Mesodermal cell (in vitro differentiated cells): ENCODE data around the gene RGCC.

Source experiments
- H3K27ac ChIP-seq: 2 replicates; pipeline ENCODE4 v1.7.0; 2013; ENCODE audit warnings: mild to moderate bottlenecking, low read depth, low read length, moderate library complexity; ENCODE audit not compliant: severe bottlenecking
- H3K36me3 ChIP-seq: 2 replicates; pipeline ENCODE4 v1.7.1; 2013; ENCODE audit warnings: mild to moderate bottlenecking, low read length, moderate library complexity; ENCODE audit not compliant: control insufficient read depth, insufficient read depth
- H3K4me1 ChIP-seq: one replicate; pipeline ENCODE4 v1.7.1; 2013; ENCODE audit warnings: mild to moderate bottlenecking, low read length; ENCODE audit not compliant: insufficient read depth, control insufficient read depth, poor library complexity, severe bottlenecking
- H3K4me3 ChIP-seq: 2 replicates; pipeline ENCODE4 v1.7.0; 2013; ENCODE audit warnings: low read length, control low read depth, mild to moderate bottlenecking; ENCODE audit not compliant: insufficient read depth, poor library complexity, severe bottlenecking; ENCODE audit errors: extremely low read depth
- H3K9me3 ChIP-seq: 2 replicates; pipeline ENCODE4 v1.7.1; 2013; ENCODE audit warnings: mild to moderate bottlenecking, low read length, moderate library complexity; ENCODE audit not compliant: control insufficient read depth
- WGBS, 2 experiments: methylation state at CpG; one replicate each; pipeline ENCODE4 v1.1.5; 2013; ENCODE audit warnings: missing lambda C conversion rate in 2 of 2; ENCODE audit not compliant: insufficient coverage in 2 of 2; 5-methylcytosine and 5-hydroxymethylcytosine counted together

The RGCC gene

DNA sequence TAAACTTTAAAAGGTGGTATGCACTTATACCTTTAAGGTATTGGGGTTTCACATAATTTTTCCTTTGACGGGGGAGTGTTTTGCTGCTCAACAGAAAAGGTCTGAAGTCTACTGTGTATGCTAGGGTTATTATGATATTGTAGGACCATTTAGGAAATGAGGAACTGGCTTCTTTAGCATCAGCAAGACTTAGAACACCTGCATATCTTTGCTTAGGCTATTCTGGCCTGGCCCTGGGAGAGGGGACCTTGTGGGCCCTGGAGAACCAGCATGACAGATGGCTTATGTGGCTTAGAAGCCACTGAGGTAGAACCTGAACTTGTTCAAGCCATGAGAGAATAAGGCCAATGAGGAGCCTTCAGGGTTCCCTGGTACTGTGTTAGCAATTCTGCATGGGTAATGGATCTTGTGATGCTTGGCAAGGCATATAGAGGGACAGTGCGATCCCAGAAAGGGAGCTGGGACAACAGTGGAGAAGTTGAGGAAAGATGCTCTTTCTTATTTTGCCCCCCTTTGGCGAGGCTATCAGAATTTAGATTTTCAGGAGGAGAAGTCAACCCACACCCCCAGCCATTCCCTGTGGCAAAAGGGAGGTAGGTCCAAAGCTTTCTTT is 4.3 kb downstream of the RGCC start:
- Histone ChIP-seq H3K9me3 (no peaks in the 10 kb centered on the region), H3K27ac (no peak overlapping the region), H3K36me3 (no peaks in the 10 kb centered on the region), H3K4me1 (peaks cover 22% of the 10 kb centered on the region), H3K4me3 (no peak overlapping the region)
- 90 to 100% methylated on average over 1 of the region's 3 CpGs for WGBS, 2 experiments

DNA sequence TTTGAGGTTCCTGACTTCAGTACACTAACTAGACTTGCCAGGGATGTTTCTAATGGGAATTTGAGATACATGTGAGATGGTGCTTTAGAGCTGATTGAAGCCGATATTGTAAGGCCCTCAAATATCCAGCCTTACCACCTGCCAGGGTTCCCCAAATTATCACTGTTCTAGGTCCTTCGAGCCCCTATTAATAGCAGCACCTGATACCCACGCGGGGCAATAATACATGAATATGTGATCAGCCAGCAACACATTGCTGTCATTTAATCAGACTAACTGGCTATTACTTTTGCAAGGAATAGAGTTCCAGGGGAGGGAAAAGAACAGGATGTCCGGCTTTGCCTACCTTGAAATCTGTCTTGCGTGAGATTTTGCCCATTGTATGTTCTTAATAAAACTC is 5.1 kb downstream of the RGCC start:
- H3K36me3 ChIP-seq, result no peaks in the 10 kb centered on the region
- peaks cover 22% of the 10 kb centered on the region for H3K4me1 ChIP-seq
- H3K27ac ChIP-seq, result no peak overlapping the region
- 90 to 100% methylated on average over 2 to 4 of the region's 6 CpGs for WGBS, 2 experiments
- no peaks in the 10 kb centered on the region for H3K9me3 ChIP-seq
- no peak overlapping the region for H3K4me3 ChIP-seq

DNA sequence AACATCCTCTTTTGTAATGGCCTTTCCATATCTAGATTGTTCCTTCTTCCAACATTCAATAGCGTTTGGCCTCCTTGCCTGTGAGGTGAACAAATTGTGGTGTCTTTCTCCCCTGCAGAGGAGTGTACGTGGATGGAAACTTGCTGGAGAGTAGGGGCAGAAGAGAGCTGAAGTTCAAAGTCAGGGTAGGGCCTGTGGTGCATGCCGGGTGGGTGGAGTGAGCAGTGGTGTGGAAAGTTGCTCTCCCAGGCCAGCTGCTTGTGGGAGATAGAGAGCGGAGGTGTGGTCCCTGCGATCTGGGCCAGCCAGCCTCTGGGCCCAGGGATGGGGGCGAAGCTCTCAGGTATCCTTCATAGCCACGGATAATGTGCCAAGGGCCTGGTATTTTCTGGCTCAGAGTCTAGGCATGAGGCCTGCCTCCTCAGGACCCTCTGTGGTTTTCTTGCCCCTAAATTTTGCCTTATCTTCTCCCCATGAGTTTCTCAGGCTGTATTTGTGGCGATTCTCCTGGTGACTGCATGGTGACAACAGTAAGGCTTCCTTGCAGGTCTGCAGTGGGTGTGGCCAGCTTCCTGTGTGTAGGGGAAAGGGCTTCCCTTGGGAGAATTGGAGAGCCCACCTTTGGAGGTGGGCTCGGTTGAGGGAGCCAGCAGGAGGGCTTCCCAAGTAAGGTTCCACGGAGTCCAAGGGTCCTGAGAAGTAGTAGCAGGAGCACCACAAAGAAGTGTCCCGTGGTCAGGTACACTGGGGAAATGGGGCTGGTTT is 6.7 kb downstream of the RGCC start:
- H3K9me3 ChIP-seq, result no peaks in the 10 kb centered on the region
- peaks cover 9% of the 10 kb centered on the region for H3K36me3 ChIP-seq
- H3K27ac ChIP-seq, result no peak overlapping the region

DNA sequence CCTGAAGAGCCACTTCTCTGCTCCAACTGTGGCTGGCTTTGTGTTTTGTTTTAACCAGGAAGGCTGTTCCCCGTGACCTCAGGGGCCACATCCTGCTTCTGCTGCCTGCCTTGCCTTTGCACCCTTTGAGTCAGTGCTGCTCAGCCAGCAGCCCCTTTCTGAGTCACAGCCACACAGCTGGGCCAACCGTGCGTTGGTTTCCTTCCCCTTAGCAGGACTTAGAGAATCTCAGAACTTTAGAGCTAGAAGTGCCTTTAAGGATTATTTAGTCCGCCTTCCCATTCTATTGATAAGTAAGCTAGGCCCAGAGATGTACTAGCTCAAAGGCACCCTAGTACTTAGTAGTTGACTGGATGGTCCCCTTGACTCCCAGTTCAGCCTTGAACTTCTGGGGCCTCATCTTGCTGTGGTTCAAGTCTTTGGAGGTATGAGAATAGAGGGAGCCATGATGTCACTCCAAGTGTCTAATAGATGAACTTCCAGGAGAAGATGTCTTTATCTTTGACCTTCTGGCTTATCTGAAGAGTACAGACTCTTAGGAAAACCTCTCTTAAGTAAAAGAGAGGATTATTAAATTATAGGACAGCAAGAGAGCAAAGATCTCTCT is 8.0 kb downstream of the RGCC start:
- Histone ChIP-seq H3K36me3 (peaks cover 9% of the 10 kb centered on the region), H3K4me1 (peaks cover 13% of the 10 kb centered on the region), H3K27ac (no peak overlapping the region), H3K9me3 (no peaks in the 10 kb centered on the region), H3K4me3 (no peak overlapping the region)
- WGBS, 2 experiments, result 83 to 85% methylated on average over 1 to 4 of the region's 4 CpGs

More for the DNA sequence above, 6.7 kb downstream of the RGCC start:
- Histone ChIP-seq H3K4me3 (no peak overlapping the region), H3K4me1 (peaks cover 13% of the 10 kb centered on the region)
- WGBS, 2 experiments, result 94 to 97% methylated on average over 9 to 10 of the region's 11 CpGs

DNA sequence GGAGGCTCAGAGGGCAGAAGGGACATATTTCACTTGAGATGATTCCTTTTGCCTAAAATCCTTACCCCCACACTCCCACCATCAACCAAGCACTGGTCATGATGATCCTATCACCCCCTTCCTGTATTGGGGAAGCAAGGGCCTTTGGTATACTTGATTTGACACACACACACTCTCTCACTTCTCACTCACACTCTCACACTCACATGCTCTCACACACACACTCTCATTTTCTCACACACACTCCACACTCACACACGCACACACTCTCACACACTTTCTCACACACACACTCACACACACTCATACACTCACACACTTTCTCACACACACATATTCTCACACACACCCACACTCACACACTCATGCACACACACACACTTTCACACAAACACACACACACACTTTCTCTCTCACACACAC is 8.6 kb downstream of the RGCC start:
- Histone ChIP-seq H3K4me3 (no peak overlapping the region), H3K9me3 (no peaks in the 10 kb centered on the region), H3K27ac (no peak overlapping the region), H3K36me3 (peaks cover 9% of the 10 kb centered on the region), H3K4me1 (peaks cover 13% of the 10 kb centered on the region)
- 92 to 100% methylated on average over 1 of the region's 1 CpG for WGBS, 2 experiments

DNA sequence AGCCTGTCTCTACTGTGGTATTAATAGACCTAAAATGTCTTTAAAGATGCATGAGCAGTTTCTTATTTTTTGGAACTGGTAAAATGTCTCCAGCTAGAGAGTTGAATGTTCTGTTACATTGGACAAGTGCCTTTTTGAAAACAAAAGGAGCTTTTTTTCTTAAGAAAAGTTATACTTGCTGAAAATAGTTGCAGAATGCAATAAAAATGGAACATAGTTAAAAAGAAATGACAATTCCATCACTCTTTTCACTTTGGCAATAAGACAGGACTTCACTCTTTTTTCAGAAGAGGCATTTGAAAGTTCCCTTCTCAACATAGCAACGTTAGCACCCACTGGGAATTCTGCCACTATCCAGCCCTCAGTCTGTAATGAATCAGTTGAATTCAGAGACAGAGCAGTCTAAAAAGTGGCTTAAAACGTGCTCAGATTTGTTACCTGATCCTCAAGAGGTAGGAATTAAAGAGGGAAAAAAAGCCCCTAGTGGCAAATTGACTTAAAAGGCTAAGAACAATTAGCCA is 10.1 kb downstream of the RGCC start:
- no peaks in the 10 kb centered on the region for H3K9me3 ChIP-seq
- no peak overlapping the region for H3K4me3 ChIP-seq
- peaks cover 13% of the 10 kb centered on the region for H3K4me1 ChIP-seq
- H3K27ac ChIP-seq, result no peak overlapping the region
- 44 to 48% methylated on average over 1 to 2 of the region's 2 CpGs for WGBS, 2 experiments
- H3K36me3 ChIP-seq, result peaks cover 9% of the 10 kb centered on the region

DNA sequence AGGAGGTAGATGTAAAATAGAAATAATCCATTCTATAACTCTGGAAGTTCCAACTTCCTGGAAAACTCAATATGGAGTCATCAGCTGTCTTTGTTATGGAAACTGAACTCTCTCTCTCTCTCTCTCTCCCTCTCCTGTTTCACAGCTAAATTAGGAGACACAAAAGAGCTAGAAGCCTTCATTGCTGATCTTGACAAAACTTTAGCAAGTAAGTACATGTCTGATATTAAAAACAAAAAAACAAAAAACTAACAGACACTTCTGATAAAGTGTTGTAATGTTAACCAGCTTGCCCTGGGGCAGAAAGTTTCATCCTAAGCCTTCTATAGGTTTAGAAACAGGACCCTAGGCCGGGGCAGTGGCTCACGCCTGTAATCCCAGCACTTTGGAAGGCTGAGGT is 11.3 kb downstream of the RGCC start:
- WGBS, 2 experiments, result 86 to 89% methylated on average over 2 of the region's 2 CpGs
- Histone ChIP-seq H3K27ac (no peak overlapping the region), H3K4me3 (no peak overlapping the region), H3K9me3 (no peaks in the 10 kb centered on the region), H3K4me1 (peaks cover 13% of the 10 kb centered on the region), H3K36me3 (peaks cover 9% of the 10 kb centered on the region)

DNA sequence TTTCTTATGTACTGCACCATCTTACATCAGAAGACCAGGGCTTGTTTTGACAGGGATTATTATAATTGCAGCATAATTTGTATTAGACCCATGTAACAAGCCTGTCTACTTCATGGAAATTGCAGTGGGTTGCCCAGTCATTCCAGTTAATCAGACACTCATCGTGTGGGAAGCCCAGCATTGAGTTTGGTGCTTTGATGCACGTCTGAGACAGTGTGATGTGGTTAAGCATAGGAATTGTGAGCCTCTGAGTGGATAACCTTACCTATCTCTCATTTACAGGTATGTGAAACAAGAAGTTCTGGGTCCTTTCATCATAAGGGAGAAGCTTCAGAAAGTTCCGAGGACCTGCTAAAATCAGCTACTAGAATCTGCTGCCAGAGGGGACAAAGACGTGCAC is 12.8 kb downstream of the RGCC start:
- peaks cover 9% of the 10 kb centered on the region for H3K36me3 ChIP-seq
- no peaks in the 10 kb centered on the region for H3K9me3 ChIP-seq
- H3K27ac ChIP-seq, result no peak overlapping the region
- H3K4me3 ChIP-seq, result no peak overlapping the region
- H3K4me1 ChIP-seq, result peaks cover 7% of the 10 kb centered on the region
- WGBS, 2 experiments, result 80 to 100% methylated on average over 2 to 3 of the region's 4 CpGs

DNA sequence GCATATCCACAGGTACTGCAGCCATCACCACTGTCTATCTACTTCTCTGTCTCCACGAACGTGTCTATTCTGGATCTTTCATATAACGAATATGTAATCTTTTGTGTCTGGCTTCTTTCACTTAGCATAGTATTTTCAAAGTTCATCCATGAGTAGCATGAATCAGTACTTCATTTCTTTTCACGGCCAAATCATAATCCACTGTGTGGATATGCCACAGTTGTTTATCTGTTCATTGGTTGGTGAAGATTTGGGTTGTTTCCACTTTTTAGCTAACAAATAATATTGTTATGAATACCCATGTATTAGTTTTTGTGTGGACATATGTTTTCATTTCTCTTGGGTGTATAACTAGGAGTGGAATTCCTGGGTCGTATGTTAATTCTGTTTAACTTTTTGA is 14.4 kb downstream of the RGCC start:
- 94% methylated on average over 3 of the region's 5 CpGs; no CpG with 5 or more reads in 1 of the 2 experiments for WGBS, 2 experiments

DNA sequence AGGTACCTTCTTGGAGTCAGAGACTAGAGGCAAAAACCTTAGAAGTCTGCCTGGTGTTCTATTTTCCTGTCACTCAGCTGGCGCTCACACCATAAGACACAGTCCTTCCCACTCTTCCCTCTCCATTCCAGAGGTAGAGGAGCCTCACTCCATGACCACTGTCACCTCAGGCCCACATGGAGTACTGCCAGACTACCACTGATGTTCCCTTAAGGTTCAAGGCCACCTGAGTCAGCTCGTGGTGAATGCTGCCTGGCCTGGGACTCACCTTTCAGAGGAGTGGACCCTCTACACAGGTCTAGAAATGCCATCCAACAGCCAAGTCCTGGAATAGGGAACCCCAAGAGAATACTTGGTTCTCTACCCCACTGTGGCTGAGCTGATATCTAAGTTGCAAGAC is 29.9 kb downstream of the RGCC start:
- 79 to 96% methylated on average over 2 of the region's 2 CpGs for WGBS, 2 experiments
- H3K27ac ChIP-seq, result no peak overlapping the region
- no peak overlapping the region for H3K4me3 ChIP-seq
- peaks cover under 1% of the 10 kb centered on the region for H3K4me1 ChIP-seq
- H3K9me3 ChIP-seq, result no peaks in the 10 kb centered on the region
- no peaks in the 10 kb centered on the region for H3K36me3 ChIP-seq

More for the DNA sequence above, 14.4 kb downstream of the RGCC start:
- Histone ChIP-seq H3K36me3 (peaks cover 9% of the 10 kb centered on the region), H3K4me1 (no peaks in the 10 kb centered on the region), H3K27ac (no peak overlapping the region), H3K9me3 (no peaks in the 10 kb centered on the region), H3K4me3 (no peak overlapping the region)
